Measurements from ENCODE around the gene S100B. TPM values are rescaled to one million over a fixed set of nuclear protein-coding genes. Genes with fewer than 3 reads are reported as not detected.

S100B gene
- total and polyA plus RNA-seq, 9 of the 15 experiments (the other 6 are each of a cell fraction or from before 2014, with no cell fraction given) = not detected

DNA sequence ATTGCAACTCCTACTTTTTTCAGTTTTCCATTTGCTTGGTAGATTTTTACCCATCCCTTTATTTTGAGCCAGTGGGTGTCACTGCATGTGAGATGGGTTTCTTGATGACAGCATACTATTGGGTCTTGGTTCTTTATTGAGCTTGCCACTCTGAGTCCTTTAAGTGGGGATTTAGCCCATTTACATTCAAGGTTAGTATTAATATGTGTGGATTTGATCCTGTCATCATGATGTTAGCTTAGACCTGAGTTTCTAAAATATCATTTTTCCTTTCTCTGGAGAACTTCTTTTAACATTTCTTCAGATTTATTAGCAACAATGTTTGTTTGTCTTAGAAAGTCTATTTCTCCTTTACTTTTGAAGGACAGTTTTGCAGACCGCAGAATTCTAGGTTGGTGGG is 11.8 kb upstream of the S100B start:
- Histone ChIP-seq H3K27ac (ENCODE audit: extremely low read depth, low read depth, low read length) (no peak overlapping the region), H3K4me3 (no peak overlapping the region), H3K36me3 (ENCODE audit: control insufficient read depth, insufficient read depth, low read length) (no peaks in the 10 kb centered on the region), H2AFZ (ENCODE audit: low read depth, low read length) (no peak overlapping the region), H3K4me1 (replicated peaks in 1 of 2; ENCODE audit: control insufficient read depth in 2 of 2, insufficient read depth in 2 of 2, low read length in 2 of 2) (no peaks in the 10 kb centered on the region), H3K4me2 (ENCODE audit: insufficient read depth, low read length) (no peak overlapping the region), H3K79me2 (ENCODE audit: control insufficient read depth, insufficient read depth, low read length) (no peaks in the 10 kb centered on the region), H3K9me3 (replicated peaks; ENCODE audit: control insufficient read depth, insufficient read depth, low read depth, low read length) (no peaks in the 10 kb centered on the region; the same call in 1 of the 2 replicates), H4K20me1 (replicated peaks; ENCODE audit: control insufficient read depth, insufficient read depth, low read length) (no peaks in the 10 kb centered on the region), H3K9me1 (ENCODE audit: control insufficient read depth, insufficient read depth, low read length) (no peaks in the 10 kb centered on the region), H3K9ac (ENCODE audit: insufficient read depth in 1 of 2, low read depth in 2 of 2, low read length in 2 of 2) (no peak overlapping the region), H3K27me3 (ENCODE audit: control insufficient read depth in 2 of 2, insufficient read depth in 2 of 2, low read length in 2 of 2) (peaks cover 15 to 21% of the 10 kb centered on the region in 2 experiments)
- ATAC-seq (no peak), FAIRE-seq (no peak), DNase-seq (ENCODE audit: extremely low read depth in 1 of 4, low spot score in 3 of 4) (no peak)
- TF ChIP-seq, protein P1, sequence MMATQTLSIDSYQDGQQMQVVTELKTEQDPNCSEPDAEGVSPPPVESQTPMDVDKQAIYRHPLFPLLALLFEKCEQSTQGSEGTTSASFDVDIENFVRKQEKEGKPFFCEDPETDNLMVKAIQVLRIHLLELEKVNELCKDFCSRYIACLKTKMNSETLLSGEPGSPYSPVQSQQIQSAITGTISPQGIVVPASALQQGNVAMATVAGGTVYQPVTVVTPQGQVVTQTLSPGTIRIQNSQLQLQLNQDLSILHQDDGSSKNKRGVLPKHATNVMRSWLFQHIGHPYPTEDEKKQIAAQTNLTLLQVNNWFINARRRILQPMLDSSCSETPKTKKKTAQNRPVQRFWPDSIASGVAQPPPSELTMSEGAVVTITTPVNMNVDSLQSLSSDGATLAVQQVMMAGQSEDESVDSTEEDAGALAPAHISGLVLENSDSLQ (IDR thresholded peaks at IDR 0.05) = no peak
- TF ChIP-seq MAZ (CRISPR knock-in tag; conservative IDR thresholded peaks at IDR 0.05 in 1 of 2, IDR thresholded peaks at IDR 0.05 in 1 of 2) (no peak), ZNF354B (CRISPR knock-in tag; IDR thresholded peaks at IDR 0.05) (no peak), PHTF2 (CRISPR knock-in tag; IDR thresholded peaks at IDR 0.05) (no peak), ELF2 (CRISPR knock-in tag; IDR thresholded peaks at IDR 0.05) (no peak), STAT5B (CRISPR knock-in tag; IDR thresholded peaks at IDR 0.05) (no peak), EGR1 (conservative IDR thresholded peaks at IDR 0.05) (no peak), ZNF75A (CRISPR knock-in tag; IDR thresholded peaks at IDR 0.05) (no peak), ZNF197 (CRISPR knock-in tag; IDR thresholded peaks at IDR 0.05; ENCODE audit: low read depth) (no peak), KAT7 (CRISPR knock-in tag; IDR thresholded peaks at IDR 0.05; ENCODE audit: borderline replicate concordance) (no peak), MCM2 (IDR thresholded peaks at IDR 0.05; ENCODE audit: low read depth) (no peak), YY1 (IDR thresholded peaks at IDR 0.05; ENCODE audit: borderline replicate concordance in 1 of 3, control insufficient read depth in 1 of 3, extremely low read depth in 1 of 3, insufficient read depth in 3 of 3, insufficient read length in 1 of 3, insufficient replicate concordance in 2 of 3, low read depth in 1 of 3, low read length in 2 of 3) (no peak)
- TF ChIP-seq, protein P2, sequence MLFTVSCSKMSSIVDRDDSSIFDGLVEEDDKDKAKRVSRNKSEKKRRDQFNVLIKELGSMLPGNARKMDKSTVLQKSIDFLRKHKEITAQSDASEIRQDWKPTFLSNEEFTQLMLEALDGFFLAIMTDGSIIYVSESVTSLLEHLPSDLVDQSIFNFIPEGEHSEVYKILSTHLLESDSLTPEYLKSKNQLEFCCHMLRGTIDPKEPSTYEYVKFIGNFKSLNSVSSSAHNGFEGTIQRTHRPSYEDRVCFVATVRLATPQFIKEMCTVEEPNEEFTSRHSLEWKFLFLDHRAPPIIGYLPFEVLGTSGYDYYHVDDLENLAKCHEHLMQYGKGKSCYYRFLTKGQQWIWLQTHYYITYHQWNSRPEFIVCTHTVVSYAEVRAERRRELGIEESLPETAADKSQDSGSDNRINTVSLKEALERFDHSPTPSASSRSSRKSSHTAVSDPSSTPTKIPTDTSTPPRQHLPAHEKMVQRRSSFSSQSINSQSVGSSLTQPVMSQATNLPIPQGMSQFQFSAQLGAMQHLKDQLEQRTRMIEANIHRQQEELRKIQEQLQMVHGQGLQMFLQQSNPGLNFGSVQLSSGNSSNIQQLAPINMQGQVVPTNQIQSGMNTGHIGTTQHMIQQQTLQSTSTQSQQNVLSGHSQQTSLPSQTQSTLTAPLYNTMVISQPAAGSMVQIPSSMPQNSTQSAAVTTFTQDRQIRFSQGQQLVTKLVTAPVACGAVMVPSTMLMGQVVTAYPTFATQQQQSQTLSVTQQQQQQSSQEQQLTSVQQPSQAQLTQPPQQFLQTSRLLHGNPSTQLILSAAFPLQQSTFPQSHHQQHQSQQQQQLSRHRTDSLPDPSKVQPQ (CRISPR knock-in tag; IDR thresholded peaks at IDR 0.05; ENCODE audit: borderline replicate concordance) = no peak
- TF ChIP-seq, protein P3, sequence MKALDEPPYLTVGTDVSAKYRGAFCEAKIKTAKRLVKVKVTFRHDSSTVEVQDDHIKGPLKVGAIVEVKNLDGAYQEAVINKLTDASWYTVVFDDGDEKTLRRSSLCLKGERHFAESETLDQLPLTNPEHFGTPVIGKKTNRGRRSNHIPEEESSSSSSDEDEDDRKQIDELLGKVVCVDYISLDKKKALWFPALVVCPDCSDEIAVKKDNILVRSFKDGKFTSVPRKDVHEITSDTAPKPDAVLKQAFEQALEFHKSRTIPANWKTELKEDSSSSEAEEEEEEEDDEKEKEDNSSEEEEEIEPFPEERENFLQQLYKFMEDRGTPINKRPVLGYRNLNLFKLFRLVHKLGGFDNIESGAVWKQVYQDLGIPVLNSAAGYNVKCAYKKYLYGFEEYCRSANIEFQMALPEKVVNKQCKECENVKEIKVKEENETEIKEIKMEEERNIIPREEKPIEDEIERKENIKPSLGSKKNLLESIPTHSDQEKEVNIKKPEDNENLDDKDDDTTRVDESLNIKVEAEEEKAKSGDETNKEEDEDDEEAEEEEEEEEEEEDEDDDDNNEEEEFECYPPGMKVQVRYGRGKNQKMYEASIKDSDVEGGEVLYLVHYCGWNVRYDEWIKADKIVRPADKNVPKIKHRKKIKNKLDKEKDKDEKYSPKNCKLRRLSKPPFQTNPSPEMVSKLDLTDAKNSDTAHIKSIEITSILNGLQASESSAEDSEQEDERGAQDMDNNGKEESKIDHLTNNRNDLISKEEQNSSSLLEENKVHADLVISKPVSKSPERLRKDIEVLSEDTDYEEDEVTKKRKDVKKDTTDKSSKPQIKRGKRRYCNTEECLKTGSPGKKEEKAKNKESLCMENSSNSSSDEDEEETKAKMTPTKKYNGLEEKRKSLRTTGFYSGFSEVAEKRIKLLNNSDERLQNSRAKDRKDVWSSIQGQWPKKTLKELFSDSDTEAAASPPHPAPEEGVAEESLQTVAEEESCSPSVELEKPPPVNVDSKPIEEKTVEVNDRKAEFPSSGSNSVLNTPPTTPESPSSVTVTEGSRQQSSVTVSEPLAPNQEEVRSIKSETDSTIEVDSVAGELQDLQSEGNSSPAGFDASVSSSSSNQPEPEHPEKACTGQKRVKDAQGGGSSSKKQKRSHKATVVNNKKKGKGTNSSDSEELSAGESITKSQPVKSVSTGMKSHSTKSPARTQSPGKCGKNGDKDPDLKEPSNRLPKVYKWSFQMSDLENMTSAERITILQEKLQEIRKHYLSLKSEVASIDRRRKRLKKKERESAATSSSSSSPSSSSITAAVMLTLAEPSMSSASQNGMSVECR (CRISPR knock-in tag; IDR thresholded peaks at IDR 0.05) = no peak
- BruUV-seq (replicated peaks) = no TSS peak
- CTCF ChIA-PET (ENCODE audit: low intra/inter-chr PET ratio) = no interaction called here
- POLR2A ChIA-PET = interaction anchor here (0.6 kb wide), 1 partner anchor 248 kb away, joined by 3 read pairs; no protein-coding TSS in a partner anchor
- in situ Hi-C loops (cut with MboI) (no loop called here), intact Hi-C loops (cut with micrococcal nuclease) (no loop called here)
- 5% methylated on average over 1 of the region's 1 CpG for WGBS (ENCODE audit: insufficient coverage, low coverage, missing lambda C conversion rate)

Measured in K562 (cell line).